GM23338 (cell line): ENCODE results near the gene SLC6A3.

Experiments used
- EZH2phosphoT487 ChIP-seq: fragments of 200-600 bp; sonication (generic); IDR thresholded peaks from one replicate; pipeline ENCODE4 v1.8.1; 2018; ENCODE audit warnings: antibody characterized with exemption; ENCODE audit not compliant: unreplicated experiment
- POLR2AphosphoS5 ChIP-seq: IDR thresholded peaks from 2 replicates; pipeline ENCODE4 v1.6.1; 2016; ENCODE audit warnings: antibody characterized with exemption, low read depth
- ZNF114 ChIP-seq: fragments of 250-450 bp; sonication (Bioruptor Pico); IDR thresholded peaks from 2 replicates; pipeline ENCODE4 v1.5.0; 2020; ENCODE audit warnings: mild to moderate bottlenecking, moderate library complexity

GRCh38 chr5:1378096-1378495 lies 67.1 kb downstream of the SLC6A3 start:
- TF ChIP-seq ZNF114 (CRISPR knock-in tag) (no peak), POLR2AphosphoS5 (no peak), EZH2phosphoT487 (no peak)
